ENCODE measurements around the gene CCND3.

DNA sequence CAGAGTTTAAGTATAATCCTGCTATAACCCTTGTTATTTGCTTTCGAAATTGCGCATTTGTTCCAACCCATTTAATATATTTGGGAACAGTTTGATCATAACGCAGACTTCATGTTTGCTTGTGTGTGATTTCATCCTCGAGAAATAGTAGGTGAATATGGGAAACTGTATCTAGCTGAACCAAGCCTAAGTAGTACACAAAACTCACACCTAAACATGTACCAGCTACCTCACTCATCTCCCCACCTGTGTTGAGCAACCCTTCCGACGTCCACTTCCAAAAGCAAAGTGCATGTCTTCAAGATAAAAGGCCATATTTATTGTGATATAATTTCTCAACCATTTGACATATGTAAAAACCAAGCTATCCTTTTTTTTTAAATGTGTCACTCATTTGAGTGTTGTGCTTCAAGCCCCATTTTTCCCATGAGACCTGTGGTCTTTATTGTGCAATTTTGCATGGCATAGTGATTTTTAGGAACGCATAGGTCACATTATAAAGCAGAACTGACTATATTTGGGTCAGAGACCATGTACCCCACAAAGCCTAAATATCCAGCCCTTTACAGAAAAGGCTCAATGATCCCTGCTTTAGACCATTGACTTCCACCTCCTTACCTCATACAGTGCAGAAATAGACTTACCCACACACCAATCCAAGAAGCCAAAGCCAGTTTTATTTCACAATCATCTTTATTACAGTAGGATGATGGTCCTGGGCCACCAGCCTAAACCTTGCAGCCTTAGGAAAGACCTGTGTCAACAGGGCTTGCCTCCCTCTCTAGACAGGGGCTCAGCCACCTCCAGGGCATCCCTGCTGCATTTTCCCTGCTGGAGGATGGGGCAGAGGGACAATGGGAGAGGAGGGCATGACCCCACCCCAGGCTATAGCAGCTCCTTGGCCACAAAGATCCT lies 7.1 kb downstream of the CCND3 start:
- TF ChIP-seq, protein P1, sequence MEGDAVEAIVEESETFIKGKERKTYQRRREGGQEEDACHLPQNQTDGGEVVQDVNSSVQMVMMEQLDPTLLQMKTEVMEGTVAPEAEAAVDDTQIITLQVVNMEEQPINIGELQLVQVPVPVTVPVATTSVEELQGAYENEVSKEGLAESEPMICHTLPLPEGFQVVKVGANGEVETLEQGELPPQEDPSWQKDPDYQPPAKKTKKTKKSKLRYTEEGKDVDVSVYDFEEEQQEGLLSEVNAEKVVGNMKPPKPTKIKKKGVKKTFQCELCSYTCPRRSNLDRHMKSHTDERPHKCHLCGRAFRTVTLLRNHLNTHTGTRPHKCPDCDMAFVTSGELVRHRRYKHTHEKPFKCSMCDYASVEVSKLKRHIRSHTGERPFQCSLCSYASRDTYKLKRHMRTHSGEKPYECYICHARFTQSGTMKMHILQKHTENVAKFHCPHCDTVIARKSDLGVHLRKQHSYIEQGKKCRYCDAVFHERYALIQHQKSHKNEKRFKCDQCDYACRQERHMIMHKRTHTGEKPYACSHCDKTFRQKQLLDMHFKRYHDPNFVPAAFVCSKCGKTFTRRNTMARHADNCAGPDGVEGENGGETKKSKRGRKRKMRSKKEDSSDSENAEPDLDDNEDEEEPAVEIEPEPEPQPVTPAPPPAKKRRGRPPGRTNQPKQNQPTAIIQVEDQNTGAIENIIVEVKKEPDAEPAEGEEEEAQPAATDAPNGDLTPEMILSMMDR (conservative IDR thresholded peaks at IDR 0.05), result no peak
- TF ChIP-seq EZH2 (IDR thresholded peaks at IDR 0.05; ENCODE audit: low read depth), result no peak
